OCI-LY1 (cell line): Measurements from ENCODE around the gene C6.

Experiments
- H2AFZ ChIP-seq: fragments of 200-600 bp; sonication (generic), shearing (Covaris generic); 2 replicates; pipeline ENCODE4 v1.6.0; 2014; ENCODE audit warnings: antibody characterized with exemption, mild to moderate bottlenecking, low read length
- H3F3A ChIP-seq: fragments of 200-600 bp; sonication (generic), shearing (Covaris generic); 2 replicates; pipeline ENCODE4 v1.6.0; 2014; ENCODE audit warnings: mild to moderate bottlenecking, antibody characterized with exemption, low read length, moderate library complexity; ENCODE audit not compliant: insufficient read depth
- H3K27ac ChIP-seq: fragments of 200-600 bp; sonication (generic); 2 replicates; pipeline ENCODE4 v1.5.1; 2014; ENCODE audit warnings: low read length, mixed run types, mild to moderate bottlenecking, low read depth; ENCODE audit not compliant: poor library complexity, severe bottlenecking
- H3K27me3 ChIP-seq: fragments of 200-600 bp; sonication (generic); 2 replicates; pipeline ENCODE4 v1.6.0; 2014; ENCODE audit warnings: antibody characterized with exemption, mild to moderate bottlenecking, low read length, moderate library complexity; ENCODE audit not compliant: insufficient read depth
- H3K36me3 ChIP-seq: fragments of 200-600 bp; sonication (generic); 2 replicates; pipeline ENCODE4 v1.6.1; 2014; ENCODE audit warnings: mild to moderate bottlenecking, antibody characterized with exemption, low read length, moderate library complexity, mixed read lengths; ENCODE audit not compliant: insufficient read depth
- H3K4me1 ChIP-seq: fragments of 200-600 bp; sonication (generic); 2 replicates; pipeline ENCODE4 v1.5.1; 2014; ENCODE audit warnings: mild to moderate bottlenecking, low read length, moderate library complexity; ENCODE audit not compliant: insufficient read depth, severe bottlenecking
- H3K4me2 ChIP-seq: fragments of 200-600 bp; sonication (generic), shearing (Covaris generic); 2 replicates; pipeline ENCODE4 v1.6.1; 2014; ENCODE audit warnings: low read length
- H3K4me3 ChIP-seq: fragments of 200-600 bp; sonication (generic); 2 replicates; pipeline ENCODE4 v1.5.1; 2014; ENCODE audit warnings: low read length, low read depth, mild to moderate bottlenecking, mixed read lengths; ENCODE audit not compliant: poor library complexity, severe bottlenecking
- H3K79me2 ChIP-seq: fragments of 200-600 bp; shearing (Covaris generic); 2 replicates; pipeline ENCODE4 v1.6.1; 2016; ENCODE audit warnings: mixed run types, low read length, mixed read lengths; ENCODE audit not compliant: insufficient read depth
- H3K9ac ChIP-seq: fragments of 200-600 bp; sonication (generic), shearing (Covaris generic); 2 replicates; pipeline ENCODE4 v1.6.1; 2014; ENCODE audit warnings: mild to moderate bottlenecking, low read length, mixed read lengths
- H3K9me2 ChIP-seq: fragments of 200-600 bp; sonication (generic), shearing (Covaris generic); 2 replicates; pipeline ENCODE4 v1.6.1; 2014; ENCODE audit warnings: low read depth, mild to moderate bottlenecking, low read length, mixed read lengths
- H3K9me3 ChIP-seq: fragments of 200-600 bp; shearing (Covaris generic); 2 replicates; pipeline ENCODE4 v1.6.1; 2014; ENCODE audit warnings: low read length, mixed read lengths
- H4K20me1 ChIP-seq: fragments of 200-600 bp; sonication (generic), shearing (Covaris generic); 2 replicates; pipeline ENCODE4 v1.6.0; 2016; ENCODE audit warnings: mild to moderate bottlenecking, low read length; ENCODE audit not compliant: insufficient read depth
- EZH2 ChIP-seq: fragments of 200-600 bp; sonication (generic), shearing (Covaris generic); IDR thresholded peaks from 2 replicates; pipeline ENCODE4 v1.8.0; 2017; ENCODE audit warnings: borderline replicate concordance, mixed run types, mild to moderate bottlenecking, antibody characterized with exemption, low read length, moderate library complexity, mixed read lengths
- TF ChIP-seq, protein P1 (sequence below): fragments of 200-600 bp; sonication (generic), shearing (Covaris generic); IDR thresholded peaks from 2 replicates; pipeline ENCODE4 v1.5.1; 2017; ENCODE audit warnings: mild to moderate bottlenecking, antibody characterized with exemption, low read length, moderate library complexity, mixed read lengths

Gene C6

GRCh38 chr5:41093803-41094202 lies 119.5 kb downstream of the C6 start:
- H3K9ac ChIP-seq, result no peak overlapping the region
- H3K4me1 ChIP-seq, result no peaks in the 10 kb centered on the region
- H3K4me2 ChIP-seq, result no peak overlapping the region
- no peaks in the 10 kb centered on the region for H3K9me2 ChIP-seq
- H3K79me2 ChIP-seq, result no peaks in the 10 kb centered on the region
- no peaks in the 10 kb centered on the region for H4K20me1 ChIP-seq
- H3K4me3 ChIP-seq, result no peak overlapping the region
- no peaks in the 10 kb centered on the region for H3F3A ChIP-seq
- no peak overlapping the region for H2AFZ ChIP-seq
- H3K27me3 ChIP-seq, result no peaks in the 10 kb centered on the region
- no peak for TF ChIP-seq EZH2
- TF ChIP-seq, protein P1, sequence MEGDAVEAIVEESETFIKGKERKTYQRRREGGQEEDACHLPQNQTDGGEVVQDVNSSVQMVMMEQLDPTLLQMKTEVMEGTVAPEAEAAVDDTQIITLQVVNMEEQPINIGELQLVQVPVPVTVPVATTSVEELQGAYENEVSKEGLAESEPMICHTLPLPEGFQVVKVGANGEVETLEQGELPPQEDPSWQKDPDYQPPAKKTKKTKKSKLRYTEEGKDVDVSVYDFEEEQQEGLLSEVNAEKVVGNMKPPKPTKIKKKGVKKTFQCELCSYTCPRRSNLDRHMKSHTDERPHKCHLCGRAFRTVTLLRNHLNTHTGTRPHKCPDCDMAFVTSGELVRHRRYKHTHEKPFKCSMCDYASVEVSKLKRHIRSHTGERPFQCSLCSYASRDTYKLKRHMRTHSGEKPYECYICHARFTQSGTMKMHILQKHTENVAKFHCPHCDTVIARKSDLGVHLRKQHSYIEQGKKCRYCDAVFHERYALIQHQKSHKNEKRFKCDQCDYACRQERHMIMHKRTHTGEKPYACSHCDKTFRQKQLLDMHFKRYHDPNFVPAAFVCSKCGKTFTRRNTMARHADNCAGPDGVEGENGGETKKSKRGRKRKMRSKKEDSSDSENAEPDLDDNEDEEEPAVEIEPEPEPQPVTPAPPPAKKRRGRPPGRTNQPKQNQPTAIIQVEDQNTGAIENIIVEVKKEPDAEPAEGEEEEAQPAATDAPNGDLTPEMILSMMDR, result no peak
- H3K36me3 ChIP-seq, result no peaks in the 10 kb centered on the region
- H3K27ac ChIP-seq, result no peak overlapping the region
- H3K9me3 ChIP-seq, result no peaks in the 10 kb centered on the region
